ENCODE measurements around the gene NT5DC3.

DNA sequence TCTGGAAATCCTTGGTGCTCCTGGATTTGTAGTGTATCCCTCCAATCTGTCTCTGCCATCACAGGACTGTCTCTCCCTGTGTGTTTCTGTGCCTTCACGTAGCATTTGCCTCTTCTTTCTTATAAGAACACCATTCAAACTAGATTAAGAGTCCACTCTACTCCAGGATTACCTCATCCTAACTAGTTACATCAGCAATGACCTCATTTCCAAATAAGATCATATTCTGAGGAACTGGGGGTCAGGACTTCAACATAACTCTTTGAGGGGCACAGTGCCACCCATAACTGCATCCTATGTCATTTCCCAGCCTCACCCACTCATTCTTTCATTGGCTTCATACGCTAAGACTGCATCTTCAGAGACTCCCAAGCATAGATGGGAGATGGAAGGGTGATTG, 106.2 kb downstream of the NT5DC3 start:
- TF ChIP-seq, protein P1, sequence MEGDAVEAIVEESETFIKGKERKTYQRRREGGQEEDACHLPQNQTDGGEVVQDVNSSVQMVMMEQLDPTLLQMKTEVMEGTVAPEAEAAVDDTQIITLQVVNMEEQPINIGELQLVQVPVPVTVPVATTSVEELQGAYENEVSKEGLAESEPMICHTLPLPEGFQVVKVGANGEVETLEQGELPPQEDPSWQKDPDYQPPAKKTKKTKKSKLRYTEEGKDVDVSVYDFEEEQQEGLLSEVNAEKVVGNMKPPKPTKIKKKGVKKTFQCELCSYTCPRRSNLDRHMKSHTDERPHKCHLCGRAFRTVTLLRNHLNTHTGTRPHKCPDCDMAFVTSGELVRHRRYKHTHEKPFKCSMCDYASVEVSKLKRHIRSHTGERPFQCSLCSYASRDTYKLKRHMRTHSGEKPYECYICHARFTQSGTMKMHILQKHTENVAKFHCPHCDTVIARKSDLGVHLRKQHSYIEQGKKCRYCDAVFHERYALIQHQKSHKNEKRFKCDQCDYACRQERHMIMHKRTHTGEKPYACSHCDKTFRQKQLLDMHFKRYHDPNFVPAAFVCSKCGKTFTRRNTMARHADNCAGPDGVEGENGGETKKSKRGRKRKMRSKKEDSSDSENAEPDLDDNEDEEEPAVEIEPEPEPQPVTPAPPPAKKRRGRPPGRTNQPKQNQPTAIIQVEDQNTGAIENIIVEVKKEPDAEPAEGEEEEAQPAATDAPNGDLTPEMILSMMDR (conservative IDR thresholded peaks at IDR 0.05; ENCODE audit: low read length), result no peak
- no peak for TF ChIP-seq EZH2phosphoT487 (IDR thresholded peaks at IDR 0.05; ENCODE audit: borderline replicate concordance, low read depth, low read length)

All from OCI-LY7 (cell line).